ENCODE measurements around the gene SPOCK3. TPM values are rescaled to one million over a fixed set of nuclear protein-coding genes. Genes with fewer than 3 reads are reported as not detected.

SPOCK3 gene
- total and polyA plus RNA-seq, 2 of the 13 experiments (the other 11 are each of a cell fraction or from before 2014, with no cell fraction given): not detected

DNA sequence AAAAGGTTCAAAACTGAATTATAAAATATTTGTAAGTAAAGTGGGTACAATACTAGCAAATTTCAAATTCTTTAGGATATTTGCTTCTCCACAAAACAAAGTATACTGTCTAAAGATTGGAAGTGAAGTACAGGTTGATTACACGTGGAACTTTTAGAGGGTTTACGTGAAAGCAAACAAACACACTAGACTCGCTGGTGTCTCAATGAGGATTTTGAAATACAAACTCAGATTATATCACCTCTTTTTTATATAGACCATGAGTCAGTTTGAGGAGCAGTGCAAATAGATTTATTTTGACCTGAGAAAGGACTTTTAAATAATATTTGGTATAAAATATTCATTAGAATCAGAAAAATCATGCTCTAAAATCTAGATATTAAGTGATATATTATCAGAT, 185.0 kb downstream of the SPOCK3 start:
- CTCF ChIA-PET (ENCODE audit: low intra/inter-chr PET ratio, low total read pairs): no interaction called here
- H3K4me1 ChIP-seq (ENCODE audit: insufficient read depth, low read length): no peaks in the 10 kb centered on the region
- H3K4me2 ChIP-seq (ENCODE audit: low read depth, low read length): no peak overlapping the region
- H3K9me3 ChIP-seq (ENCODE audit: low read length): no peaks in the 10 kb centered on the region
- in situ Hi-C loops (cut with HindIII; ENCODE audit: extremely low pct_ligation_motif_present, low pct_unique_long_range_greater_than_20kb): no loop called here
- intact Hi-C loops (cut with micrococcal nuclease; ENCODE audit: unreplicated experiment): no loop called here
- no TSS peak for BruUV-seq (replicated peaks)
- TF ChIP-seq SRSF1 (optimal IDR thresholded peaks at IDR 0.05; ENCODE audit: low read depth, low read length) (no peak), ZNF569 (CRISPR knock-in tag; IDR thresholded peaks at IDR 0.05; ENCODE audit: borderline replicate concordance) (no peak), ZNF598 (CRISPR knock-in tag; IDR thresholded peaks at IDR 0.05; ENCODE audit: borderline replicate concordance) (no peak), MED1 (CRISPR knock-in tag; IDR thresholded peaks at IDR 0.05) (no peak), ZNF83 (CRISPR knock-in tag; IDR thresholded peaks at IDR 0.05; ENCODE audit: borderline replicate concordance) (no peak), SCMH1 (CRISPR knock-in tag; IDR thresholded peaks at IDR 0.05; ENCODE audit: borderline replicate concordance) (no peak), PCBP1 (IDR thresholded peaks at IDR 0.05; ENCODE audit: borderline replicate concordance, low read depth, low read length) (no peak)
- TF ChIP-seq, protein P1, sequence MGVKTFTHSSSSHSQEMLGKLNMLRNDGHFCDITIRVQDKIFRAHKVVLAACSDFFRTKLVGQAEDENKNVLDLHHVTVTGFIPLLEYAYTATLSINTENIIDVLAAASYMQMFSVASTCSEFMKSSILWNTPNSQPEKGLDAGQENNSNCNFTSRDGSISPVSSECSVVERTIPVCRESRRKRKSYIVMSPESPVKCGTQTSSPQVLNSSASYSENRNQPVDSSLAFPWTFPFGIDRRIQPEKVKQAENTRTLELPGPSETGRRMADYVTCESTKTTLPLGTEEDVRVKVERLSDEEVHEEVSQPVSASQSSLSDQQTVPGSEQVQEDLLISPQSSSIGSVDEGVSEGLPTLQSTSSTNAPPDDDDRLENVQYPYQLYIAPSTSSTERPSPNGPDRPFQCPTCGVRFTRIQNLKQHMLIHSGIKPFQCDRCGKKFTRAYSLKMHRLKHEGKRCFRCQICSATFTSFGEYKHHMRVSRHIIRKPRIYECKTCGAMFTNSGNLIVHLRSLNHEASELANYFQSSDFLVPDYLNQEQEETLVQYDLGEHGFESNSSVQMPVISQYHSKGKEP (CRISPR knock-in tag; IDR thresholded peaks at IDR 0.05): no peak
- TF ChIP-seq, protein P2, sequence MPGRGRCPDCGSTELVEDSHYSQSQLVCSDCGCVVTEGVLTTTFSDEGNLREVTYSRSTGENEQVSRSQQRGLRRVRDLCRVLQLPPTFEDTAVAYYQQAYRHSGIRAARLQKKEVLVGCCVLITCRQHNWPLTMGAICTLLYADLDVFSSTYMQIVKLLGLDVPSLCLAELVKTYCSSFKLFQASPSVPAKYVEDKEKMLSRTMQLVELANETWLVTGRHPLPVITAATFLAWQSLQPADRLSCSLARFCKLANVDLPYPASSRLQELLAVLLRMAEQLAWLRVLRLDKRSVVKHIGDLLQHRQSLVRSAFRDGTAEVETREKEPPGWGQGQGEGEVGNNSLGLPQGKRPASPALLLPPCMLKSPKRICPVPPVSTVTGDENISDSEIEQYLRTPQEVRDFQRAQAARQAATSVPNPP (CRISPR knock-in tag; IDR thresholded peaks at IDR 0.05): no peak
- TF ChIP-seq, protein P3, sequence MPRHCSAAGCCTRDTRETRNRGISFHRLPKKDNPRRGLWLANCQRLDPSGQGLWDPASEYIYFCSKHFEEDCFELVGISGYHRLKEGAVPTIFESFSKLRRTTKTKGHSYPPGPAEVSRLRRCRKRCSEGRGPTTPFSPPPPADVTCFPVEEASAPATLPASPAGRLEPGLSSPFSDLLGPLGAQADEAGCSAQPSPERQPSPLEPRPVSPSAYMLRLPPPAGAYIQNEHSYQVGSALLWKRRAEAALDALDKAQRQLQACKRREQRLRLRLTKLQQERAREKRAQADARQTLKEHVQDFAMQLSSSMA (CRISPR knock-in tag; IDR thresholded peaks at IDR 0.05): no peak
- TF ChIP-seq, protein P4, sequence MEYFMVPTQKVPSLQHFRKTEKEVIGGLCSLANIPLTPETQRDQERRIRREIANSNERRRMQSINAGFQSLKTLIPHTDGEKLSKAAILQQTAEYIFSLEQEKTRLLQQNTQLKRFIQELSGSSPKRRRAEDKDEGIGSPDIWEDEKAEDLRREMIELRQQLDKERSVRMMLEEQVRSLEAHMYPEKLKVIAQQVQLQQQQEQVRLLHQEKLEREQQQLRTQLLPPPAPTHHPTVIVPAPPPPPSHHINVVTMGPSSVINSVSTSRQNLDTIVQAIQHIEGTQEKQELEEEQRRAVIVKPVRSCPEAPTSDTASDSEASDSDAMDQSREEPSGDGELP (IDR thresholded peaks at IDR 0.05; ENCODE audit: borderline replicate concordance, low read depth): no peak
- DNase-seq (ENCODE audit: low spot score): no peak
- POLR2A ChIA-PET: no interaction called here
- no peak overlapping the region for H2AFZ ChIP-seq (ENCODE audit: low read length)
- no peaks in the 10 kb centered on the region for H3K79me2 ChIP-seq (ENCODE audit: insufficient read depth, low read length)
- no peak for ATAC-seq
- H3K36me3 ChIP-seq (replicated peaks in 1 of 2; ENCODE audit: control insufficient read depth in 1 of 2, insufficient read depth in 2 of 2, low read length in 2 of 2): no peaks in the 10 kb centered on the region
- WGBS (ENCODE audit: low lambda C conversion rate): 3% methylated on average over 3 of the region's 3 CpGs
- no peak overlapping the region for H3K4me3 ChIP-seq (replicated peaks in 1 of 3; ENCODE audit: insufficient read depth in 1 of 3, low read depth in 2 of 3, low read length in 3 of 3)
- H4K20me1 ChIP-seq (ENCODE audit: insufficient read depth, low read length): no peaks in the 10 kb centered on the region
- H3K27me3 ChIP-seq (ENCODE audit: control insufficient read depth in 1 of 2, insufficient read depth in 2 of 2, low read length in 2 of 2): no peaks in the 10 kb centered on the region
- H3K27ac ChIP-seq (ENCODE audit: extremely low read length, insufficient read depth, low read length): no peak overlapping the region
- H3K9ac ChIP-seq (ENCODE audit: insufficient read depth, low read depth, low read length): no peak overlapping the region
- no peak for FAIRE-seq
